ENCODE results near the gene LNPEP. TPM values are rescaled to one million over a fixed set of nuclear protein-coding genes. Genes with fewer than 3 reads are reported as not detected.

LNPEP gene
- total RNA-seq, 1 donor from 2014 or later = 31.4 TPM

DNA sequence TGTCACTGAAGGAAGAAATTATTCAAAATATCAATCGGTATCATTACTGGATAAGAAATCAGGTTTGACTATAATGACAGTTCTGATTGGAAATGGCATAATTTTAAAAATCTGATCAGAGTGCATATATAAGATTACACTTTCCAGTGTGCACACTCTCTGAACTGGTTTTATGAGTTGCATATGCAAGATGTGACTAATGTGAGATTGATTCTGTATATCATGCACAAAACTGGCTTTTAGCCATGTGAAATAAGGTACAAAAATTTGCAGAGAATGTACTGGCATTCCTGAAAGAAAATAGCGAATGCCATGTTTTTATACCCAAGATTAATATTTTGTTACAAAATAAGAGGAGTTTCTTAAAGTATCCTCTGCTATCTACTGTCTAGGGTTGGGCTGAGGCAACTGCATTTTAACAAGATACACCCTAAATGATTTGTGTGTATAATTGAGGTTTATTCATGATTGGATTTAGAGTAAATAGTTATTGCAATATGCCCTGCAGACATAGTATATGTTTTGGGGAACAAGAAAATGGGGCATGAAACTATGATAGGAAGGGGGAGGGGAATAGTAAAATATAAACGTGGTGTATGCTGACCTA is 70.7 kb downstream of the LNPEP start:
- Mint-ChIP-seq H3K27me3 (ENCODE audit: low read depth) (no peaks in the 10 kb centered on the region), H3K36me3 (ENCODE audit: low read depth) (peaks cover 6% of the 10 kb centered on the region), H3K4me1 (ENCODE audit: low read depth) (peaks cover 17% of the 10 kb centered on the region), H3K9me3 (ENCODE audit: low read depth) (no peaks in the 10 kb centered on the region), H3K27ac (ENCODE audit: unreplicated experiment) (peak overlapping the region; percentile 75), H3K4me3 (ENCODE audit: unreplicated experiment) (no peak overlapping the region)
- no peak for DNase-seq (ENCODE audit: low spot score)
- TF ChIP-seq, protein P1, sequence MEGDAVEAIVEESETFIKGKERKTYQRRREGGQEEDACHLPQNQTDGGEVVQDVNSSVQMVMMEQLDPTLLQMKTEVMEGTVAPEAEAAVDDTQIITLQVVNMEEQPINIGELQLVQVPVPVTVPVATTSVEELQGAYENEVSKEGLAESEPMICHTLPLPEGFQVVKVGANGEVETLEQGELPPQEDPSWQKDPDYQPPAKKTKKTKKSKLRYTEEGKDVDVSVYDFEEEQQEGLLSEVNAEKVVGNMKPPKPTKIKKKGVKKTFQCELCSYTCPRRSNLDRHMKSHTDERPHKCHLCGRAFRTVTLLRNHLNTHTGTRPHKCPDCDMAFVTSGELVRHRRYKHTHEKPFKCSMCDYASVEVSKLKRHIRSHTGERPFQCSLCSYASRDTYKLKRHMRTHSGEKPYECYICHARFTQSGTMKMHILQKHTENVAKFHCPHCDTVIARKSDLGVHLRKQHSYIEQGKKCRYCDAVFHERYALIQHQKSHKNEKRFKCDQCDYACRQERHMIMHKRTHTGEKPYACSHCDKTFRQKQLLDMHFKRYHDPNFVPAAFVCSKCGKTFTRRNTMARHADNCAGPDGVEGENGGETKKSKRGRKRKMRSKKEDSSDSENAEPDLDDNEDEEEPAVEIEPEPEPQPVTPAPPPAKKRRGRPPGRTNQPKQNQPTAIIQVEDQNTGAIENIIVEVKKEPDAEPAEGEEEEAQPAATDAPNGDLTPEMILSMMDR (IDR thresholded peaks at IDR 0.05) = no peak

DNA sequence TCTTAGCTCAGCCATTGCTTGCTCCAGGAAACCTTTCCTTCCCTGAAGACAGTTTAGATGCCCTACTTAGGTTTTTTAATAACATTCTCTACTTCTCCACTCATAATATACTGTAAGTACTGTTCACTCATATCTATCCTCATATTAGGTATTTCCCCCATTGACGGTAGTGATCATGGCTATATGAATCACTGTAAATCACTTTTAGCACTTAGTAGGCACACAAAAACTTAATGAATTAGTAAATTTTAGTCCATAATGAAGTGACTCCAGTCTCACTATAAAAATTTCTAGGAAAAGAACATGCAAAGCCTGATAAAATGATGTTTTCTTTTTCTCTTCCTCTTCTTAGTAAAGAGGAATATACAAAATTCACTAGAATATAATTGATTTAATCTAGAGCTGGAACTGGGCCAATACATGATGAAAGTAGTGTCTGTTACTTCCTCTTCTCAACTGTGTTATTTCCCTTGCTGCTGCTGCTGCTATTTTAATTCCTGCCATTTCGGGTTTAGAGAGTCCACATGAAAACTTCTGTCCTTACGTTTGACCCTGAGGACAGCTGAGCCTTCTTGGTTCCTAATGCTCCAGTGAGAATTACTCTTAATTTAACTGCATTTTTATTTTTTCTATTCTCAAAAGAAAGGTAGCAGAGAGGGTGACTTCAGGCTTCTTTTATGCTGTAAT is 73.5 kb downstream of the LNPEP start:
- peaks cover 17% of the 10 kb centered on the region for H3K4me1 Mint-ChIP-seq (ENCODE audit: low read depth)
- H3K27me3 Mint-ChIP-seq (ENCODE audit: low read depth) = no peaks in the 10 kb centered on the region
- peaks cover 16% of the 10 kb centered on the region for H3K36me3 Mint-ChIP-seq (ENCODE audit: low read depth)
- no peaks in the 10 kb centered on the region for H3K9me3 Mint-ChIP-seq (ENCODE audit: low read depth)
- H3K27ac Mint-ChIP-seq (ENCODE audit: unreplicated experiment) = peak overlapping the region; percentile 13
- no peak for DNase-seq (ENCODE audit: low spot score)
- no peak overlapping the region for H3K4me3 Mint-ChIP-seq (ENCODE audit: unreplicated experiment)
- TF ChIP-seq, protein P1 (IDR thresholded peaks at IDR 0.05) = no peak

DNA sequence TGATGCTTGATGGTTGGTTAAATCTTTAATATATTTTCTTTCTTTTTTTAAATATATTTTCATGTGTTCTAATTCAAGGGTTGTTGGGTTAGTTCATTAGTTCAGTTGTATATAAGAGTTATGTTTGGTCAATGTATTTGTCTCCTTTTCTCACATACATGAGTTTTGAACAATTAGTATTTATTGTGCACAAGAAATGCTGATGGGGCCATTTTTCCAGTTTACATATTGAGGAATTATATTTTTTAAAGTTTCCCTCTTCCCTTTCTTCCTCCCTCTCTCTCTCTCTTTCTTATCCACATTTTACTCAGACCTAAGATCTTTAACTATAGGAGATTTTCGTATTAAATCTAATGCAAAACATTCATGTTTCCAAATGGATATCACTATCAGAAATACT is 74.0 kb downstream of the LNPEP start:
- Mint-ChIP-seq H3K4me1 (ENCODE audit: low read depth) (peaks cover 17% of the 10 kb centered on the region), H3K9me3 (ENCODE audit: low read depth) (no peaks in the 10 kb centered on the region), H3K36me3 (ENCODE audit: low read depth) (peaks cover 18% of the 10 kb centered on the region), H3K27me3 (ENCODE audit: low read depth) (no peaks in the 10 kb centered on the region), H3K27ac (ENCODE audit: unreplicated experiment) (no peak overlapping the region), H3K4me3 (ENCODE audit: unreplicated experiment) (no peak overlapping the region)
- TF ChIP-seq, protein P1 (IDR thresholded peaks at IDR 0.05) = no peak
- no peak for DNase-seq (ENCODE audit: low spot score)

DNA sequence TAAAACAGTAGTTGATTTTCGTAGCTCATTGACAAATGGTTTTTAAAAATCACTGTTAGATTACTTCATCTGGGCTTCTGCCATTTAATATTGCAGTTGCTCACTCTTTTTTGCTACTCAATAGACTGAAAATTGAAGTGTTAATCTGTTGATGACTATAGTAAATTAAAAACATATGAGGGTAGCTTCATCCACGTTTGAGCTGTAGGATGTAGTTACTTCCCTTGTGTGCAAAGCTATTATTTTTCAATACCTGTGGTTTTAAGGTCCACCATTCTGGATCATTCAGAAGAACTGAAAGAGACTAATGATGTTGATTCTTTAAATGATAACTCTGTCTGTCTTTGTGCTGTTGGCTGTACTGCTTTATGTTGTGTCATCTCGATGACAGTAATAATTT is 74.7 kb downstream of the LNPEP start:
- H3K4me1 Mint-ChIP-seq (ENCODE audit: low read depth) = peaks cover 20% of the 10 kb centered on the region
- TF ChIP-seq, protein P1 (IDR thresholded peaks at IDR 0.05) = no peak
- H3K4me3 Mint-ChIP-seq (ENCODE audit: unreplicated experiment) = no peak overlapping the region
- peaks cover 21% of the 10 kb centered on the region for H3K36me3 Mint-ChIP-seq (ENCODE audit: low read depth)
- H3K27me3 Mint-ChIP-seq (ENCODE audit: low read depth) = no peaks in the 10 kb centered on the region
- H3K9me3 Mint-ChIP-seq (ENCODE audit: low read depth) = no peaks in the 10 kb centered on the region
- no peak overlapping the region for H3K27ac Mint-ChIP-seq (ENCODE audit: unreplicated experiment)
- no peak for DNase-seq (ENCODE audit: low spot score)

DNA sequence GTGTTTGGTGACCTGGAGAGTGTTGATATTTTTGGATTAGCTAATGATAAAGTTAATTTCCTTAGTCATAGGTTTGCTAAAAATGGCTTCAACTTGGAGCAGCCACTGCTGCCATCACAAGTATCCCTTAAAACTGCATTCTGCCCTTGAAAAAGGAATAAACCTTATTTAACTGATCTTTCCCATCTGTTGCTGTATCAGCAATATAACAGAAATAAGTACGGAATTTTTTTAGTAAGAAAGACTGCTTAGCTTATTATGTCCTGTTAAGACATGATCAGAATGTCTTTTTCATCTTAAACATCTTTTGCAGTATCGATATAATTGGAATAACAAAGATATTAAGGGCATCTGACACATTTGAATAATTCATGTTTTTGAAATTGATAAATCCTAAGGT is 75.7 kb downstream of the LNPEP start:
- DNase-seq (ENCODE audit: low spot score) = no peak
- Mint-ChIP-seq H3K4me1 (ENCODE audit: low read depth) (peaks cover 20% of the 10 kb centered on the region), H3K27ac (ENCODE audit: unreplicated experiment) (no peak overlapping the region), H3K36me3 (ENCODE audit: low read depth) (peaks cover 21% of the 10 kb centered on the region), H3K4me3 (ENCODE audit: unreplicated experiment) (no peak overlapping the region), H3K27me3 (ENCODE audit: low read depth) (no peaks in the 10 kb centered on the region), H3K9me3 (ENCODE audit: low read depth) (no peaks in the 10 kb centered on the region)
- TF ChIP-seq, protein P1 (IDR thresholded peaks at IDR 0.05) = no peak
